GM12864 (cell line): ENCODE results near the gene KCNQ1OT1.

ENCODE experiments used
- DNase-seq: peaks from one replicate; pipeline ENCODE4 v3.0.0-alpha.2; 2011; ENCODE audit warnings: low read depth
- H3K4me3 ChIP-seq: 2 replicates; pipeline ENCODE4 v1.5.1; 2011; ENCODE audit warnings: mild to moderate bottlenecking, low read depth, low read length, control low read depth
- CTCF ChIP-seq: IDR thresholded peaks from 2 replicates; pipeline ENCODE4 v1.5.1; 2011; ENCODE audit warnings: low read depth, mild to moderate bottlenecking, moderate library complexity, low read length, control low read depth, inconsistent platforms; ENCODE audit errors: missing control alignments

The KCNQ1OT1 gene

GRCh38 chr11:2730272-2731129 is 30.7 kb upstream of the KCNQ1OT1 start:
- no peak for TF ChIP-seq CTCF
- no peak for DNase-seq
- H3K4me3 ChIP-seq = no peak overlapping the region

GRCh38 chr11:2729841-2730240 is 30.0 kb upstream of the KCNQ1OT1 start:
- TF ChIP-seq CTCF = no peak
- H3K4me3 ChIP-seq = no peak overlapping the region
- no peak for DNase-seq

GRCh38 chr11:2728663-2729332 is 29.0 kb upstream of the KCNQ1OT1 start:
- H3K4me3 ChIP-seq = no peak overlapping the region
- DNase-seq = no peak
- TF ChIP-seq CTCF = no peak

- DNase-seq = no peak
- no peak overlapping the region for H3K4me3 ChIP-seq
- no peak for TF ChIP-seq CTCF
These were observed 28.4 kb upstream of the KCNQ1OT1 start for GRCh38 chr11:2728128-2728662.

- no peak for DNase-seq
- H3K4me3 ChIP-seq = no peak overlapping the region
- TF ChIP-seq CTCF = no peak
These were observed 27.2 kb upstream of the KCNQ1OT1 start for GRCh38 chr11:2726964-2727363.

GRCh38 chr11:2725368-2726300 is 25.8 kb upstream of the KCNQ1OT1 start:
- TF ChIP-seq CTCF = no peak
- H3K4me3 ChIP-seq = no peak overlapping the region
- DNase-seq = no peak
